HL-60 (cell line): Measurements from ENCODE around the gene CHFR.
"Not testable (repeated sequence)": the region's sequence is repeated elsewhere in the genome, so short reads cannot be mapped to it uniquely, and the experiment has no call there.

Experiments used
- DNase-seq, 2 experiments: peaks; one replicate each; pipeline ENCODE4 v3.0.0-alpha.2; 2010 to 2020; ENCODE audit warnings: low read depth in 1 of 2, low spot score in 1 of 2
- H3K27ac ChIP-seq: fragments of 250-450 bp; sonication (Bioruptor Pico); replicated peaks from 2 replicates; pipeline ENCODE4 v1.5.1; 2020; ENCODE audit warnings: mild to moderate bottlenecking, moderate library complexity
- H3K27me3 ChIP-seq: fragments of 250-450 bp; sonication (Bioruptor Pico); 2 replicates; pipeline ENCODE4 v1.5.1; 2021; ENCODE audit warnings: mild to moderate bottlenecking, moderate library complexity; ENCODE audit not compliant: insufficient read depth, poor library complexity, severe bottlenecking
- H3K4me3 ChIP-seq: replicated peaks from 2 replicates; pipeline ENCODE4 v1.5.1; 2011; ENCODE audit warnings: mild to moderate bottlenecking, control low read depth, low read length; ENCODE audit not compliant: insufficient read depth
- CTCF ChIP-seq: IDR thresholded peaks from one replicate; pipeline ENCODE4 v1.5.1; 2011; ENCODE audit warnings: low read length, control low read depth, inconsistent platforms; ENCODE audit not compliant: insufficient read depth
- GABPA ChIP-seq: IDR thresholded peaks from 2 replicates; pipeline ENCODE4 v1.6.1; 2012; ENCODE audit warnings: low read depth
- POLR2AphosphoS5 ChIP-seq: IDR thresholded peaks from 2 replicates; pipeline ENCODE4 v1.6.1; 2012; ENCODE audit warnings: low read depth
- REST ChIP-seq: IDR thresholded peaks from 2 replicates; pipeline ENCODE4 v1.6.1; 2012; ENCODE audit warnings: low read depth; ENCODE audit not compliant: insufficient replicate concordance
- SPI1 ChIP-seq: IDR thresholded peaks from 2 replicates; pipeline ENCODE4 v1.6.1; 2012; ENCODE audit warnings: low read depth, mild to moderate bottlenecking, borderline replicate concordance

Gene CHFR

GRCh38 chr12:132856581-132856980, 30.8 kb downstream of the CHFR start:
- H3K27ac ChIP-seq, result no peak overlapping the region
- no peaks in the 10 kb centered on the region for H3K27me3 ChIP-seq
- H3K4me3 ChIP-seq, result no peak overlapping the region
- DNase-seq, result no peak
- no peak for TF ChIP-seq REST
- TF ChIP-seq CTCF, result no peak
- TF ChIP-seq POLR2AphosphoS5, result no peak
- no peak for TF ChIP-seq SPI1
- TF ChIP-seq GABPA, result no peak

DNA sequence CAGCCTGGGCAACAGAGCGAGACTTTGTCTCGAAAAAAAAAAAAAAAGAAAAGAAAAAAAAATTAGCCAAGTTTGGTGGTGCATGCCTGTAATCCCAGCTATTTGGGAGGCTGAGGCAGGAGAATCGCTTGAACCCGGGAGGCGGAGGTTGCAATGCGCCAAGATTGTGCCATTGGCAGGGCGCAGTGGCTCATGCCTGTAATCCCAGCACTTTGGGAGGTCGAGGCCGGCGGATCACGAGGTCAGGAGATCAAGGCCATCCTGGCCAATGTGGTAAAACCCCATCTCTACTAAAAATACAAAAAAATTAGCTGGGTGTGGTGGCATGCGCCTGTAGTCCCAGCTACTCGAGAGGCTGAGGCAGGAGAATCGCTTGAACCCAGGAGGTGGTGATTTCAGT, 32.2 kb downstream of the CHFR start:
- H3K27ac ChIP-seq, DNase-seq, H3K4me3 ChIP-seq, H3K27me3 ChIP-seq: not testable (repeated sequence)

GRCh38 chr12:132853285-132854092, 33.9 kb downstream of the CHFR start:
- TF ChIP-seq POLR2AphosphoS5 (no peak), CTCF (no peak), REST (no peak), SPI1 (no peak), GABPA (no peak)
- no peak for DNase-seq
- H3K4me3 ChIP-seq, result no peak overlapping the region
- no peak overlapping the region for H3K27ac ChIP-seq
- H3K27me3 ChIP-seq, result no peaks in the 10 kb centered on the region

- no peak overlapping the region for H3K4me3 ChIP-seq
- H3K27ac ChIP-seq, result no peak overlapping the region
- no peaks in the 10 kb centered on the region for H3K27me3 ChIP-seq
- no peak for DNase-seq
- TF ChIP-seq POLR2AphosphoS5, result no peak
- no peak for TF ChIP-seq CTCF
- no peak for TF ChIP-seq REST
- no peak for TF ChIP-seq SPI1
These were observed 34.9 kb downstream of the CHFR start for GRCh38 chr12:132852496-132852895.
